Activated CD4-positive, alpha-beta T cell treated with anti-CD3 and anti-CD28 coated beads, Interleukin-2, amount 50 U/mL, for 16 hours (primary cell): ENCODE data around the gene PLD1.
"Not testable (repeated sequence)": the region's sequence is repeated elsewhere in the genome, so short reads cannot be mapped to it uniquely, and the experiment has no call there.

Experiments
- DNase-seq: peaks from one replicate; pipeline ENCODE4 v3.0.0-alpha.2; 2020

The PLD1 gene

DNA sequence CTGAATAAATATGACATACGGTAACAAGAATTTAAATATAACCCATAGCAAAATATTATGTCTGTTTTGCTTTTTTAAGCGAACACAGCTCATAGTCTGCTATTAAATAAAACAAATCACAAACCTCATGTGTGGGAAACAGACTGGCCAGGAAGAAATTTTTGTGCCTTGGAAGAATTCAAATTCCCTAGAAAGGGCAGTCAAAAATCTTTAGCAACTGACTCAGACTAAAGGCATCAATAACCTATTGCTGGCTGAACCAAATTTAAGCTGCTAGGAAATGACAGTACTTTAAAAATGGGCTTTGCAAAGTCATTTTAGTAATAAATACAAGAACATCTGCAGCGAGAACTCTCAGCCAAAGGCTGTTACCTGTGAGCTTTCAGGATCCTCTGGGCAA is 151.4 kb downstream of the PLD1 start:
- DNase-seq = no peak

- no peak for DNase-seq
Observed at GRCh38 chr3:171654809-171655208, 155.5 kb downstream of the PLD1 start.

DNA sequence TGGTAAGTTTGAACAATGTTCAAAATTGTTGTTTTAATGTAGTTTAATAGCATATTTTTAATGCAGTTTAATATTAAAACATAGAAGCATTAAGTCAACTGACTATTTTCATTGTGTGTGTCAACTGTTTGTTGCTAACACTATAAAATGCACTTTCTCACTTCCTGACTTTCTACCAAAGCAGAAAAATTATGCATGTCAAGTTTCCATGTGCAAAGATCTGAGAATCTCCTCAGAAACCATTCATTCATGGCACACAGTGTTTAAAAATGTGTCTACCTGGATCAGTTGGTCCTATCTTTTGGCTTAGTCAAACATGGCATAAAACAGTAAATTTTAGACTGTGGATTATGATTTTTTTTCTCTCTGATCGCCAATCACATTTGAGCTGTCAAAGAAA is 156.0 kb downstream of the PLD1 start:
- no peak for DNase-seq

DNA sequence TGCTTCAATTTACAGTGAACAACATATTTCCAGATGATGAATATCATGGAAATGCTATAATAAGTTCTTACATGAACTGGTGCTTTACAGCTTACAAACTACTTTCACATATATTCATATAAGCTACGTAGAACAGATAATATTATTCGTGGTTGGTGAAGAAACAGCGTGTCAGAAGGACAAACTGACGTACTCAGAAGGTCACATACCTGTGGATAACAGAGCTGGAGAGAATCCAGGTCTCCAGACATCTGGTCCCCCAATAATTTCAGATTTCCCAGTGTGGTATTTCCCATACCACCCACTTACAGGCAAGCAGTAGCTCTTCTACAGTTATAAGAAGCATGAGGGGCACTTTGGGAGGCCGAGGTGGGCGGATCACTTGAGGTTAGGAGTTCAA is 156.6 kb downstream of the PLD1 start:
- DNase-seq = no peak

- DNase-seq = no peak
Observed at GRCh38 chr3:171652932-171653331, 157.4 kb downstream of the PLD1 start.

DNA sequence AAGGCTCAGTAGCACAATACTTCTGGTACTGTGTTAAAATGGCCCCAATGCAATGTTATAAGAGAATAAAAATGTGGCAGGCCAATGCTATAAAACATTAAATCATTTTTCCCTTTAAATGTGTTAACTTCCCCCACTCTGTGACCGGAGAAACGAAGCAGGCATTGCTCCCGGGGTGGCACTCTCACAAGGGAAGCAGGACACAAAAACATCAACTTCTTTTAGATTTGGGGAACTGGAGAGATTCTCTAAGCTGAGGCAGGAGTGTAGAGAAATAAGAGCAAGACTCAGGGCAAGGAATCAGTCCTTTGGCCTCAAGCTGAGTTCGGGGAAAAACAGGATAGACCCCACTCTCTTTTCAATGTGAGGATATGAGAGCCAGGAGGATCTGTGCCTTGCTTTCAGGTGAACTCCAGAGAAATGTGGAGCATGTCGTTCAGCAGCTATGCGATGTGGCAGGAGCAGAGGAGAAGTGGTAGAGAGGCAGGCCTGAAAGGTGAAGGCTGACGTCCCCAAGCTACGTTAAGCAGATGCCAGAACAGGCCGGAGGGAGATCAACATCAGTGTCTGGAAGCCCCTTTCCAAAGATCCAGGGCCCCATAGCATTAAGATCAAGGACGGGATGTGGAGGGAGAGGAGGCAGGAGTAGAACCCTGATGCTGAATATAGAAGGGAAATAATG is 160.2 kb downstream of the PLD1 start:
- no peak for DNase-seq

GRCh38 chr3:171649267-171649666 is 161.0 kb downstream of the PLD1 start:
- no peak for DNase-seq

DNA sequence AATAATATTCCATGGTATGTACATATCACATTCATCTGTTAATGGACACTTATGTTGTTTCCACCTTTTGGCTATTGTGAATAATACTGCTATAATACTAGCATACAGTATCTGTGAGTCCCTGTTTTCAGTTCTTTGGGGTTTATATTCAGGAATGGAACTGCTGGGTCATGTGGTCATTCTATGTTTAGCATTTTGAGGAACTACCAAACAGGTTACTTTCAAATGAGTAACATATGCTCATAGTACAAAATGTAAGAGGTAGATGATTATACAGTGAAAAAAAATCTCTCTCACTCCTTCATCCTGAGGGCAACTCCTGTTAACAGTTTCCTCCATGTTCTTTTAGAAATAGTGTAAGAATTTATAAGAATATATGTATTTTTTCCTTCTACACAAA is 162.2 kb downstream of the PLD1 start:
- DNase-seq = no peak

- peak; percentile 20 for DNase-seq
Observed at GRCh38 chr3:171646357-171647133, 163.7 kb downstream of the PLD1 start.

GRCh38 chr3:171644681-171645080 is 165.6 kb downstream of the PLD1 start:
- no peak for DNase-seq

GRCh38 chr3:171643681-171644080 is 166.6 kb downstream of the PLD1 start:
- no peak for DNase-seq

DNA sequence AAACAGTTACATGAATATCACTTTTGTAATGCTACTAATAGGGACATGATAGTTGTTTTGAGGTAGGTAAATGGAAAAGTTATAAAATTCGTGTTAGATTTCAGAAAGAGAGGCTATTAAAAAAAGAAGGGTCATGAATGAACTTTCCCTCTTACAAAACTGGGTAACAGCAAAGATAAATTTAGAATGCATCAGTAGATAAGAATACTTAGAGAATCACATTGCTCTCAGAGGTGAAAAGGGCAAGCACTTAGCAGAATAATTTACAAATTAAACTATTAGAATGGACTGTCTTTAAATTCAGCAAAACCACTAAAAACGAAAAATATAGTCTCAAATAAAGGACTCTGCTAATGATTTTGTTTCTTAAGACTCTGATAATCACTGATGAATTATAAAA is 167.2 kb downstream of the PLD1 start:
- no peak for DNase-seq

- DNase-seq = no peak
Observed at GRCh38 chr3:171640520-171641412, 169.5 kb downstream of the PLD1 start.

- no peak for DNase-seq
Observed at GRCh38 chr3:171636666-171637065, 173.6 kb downstream of the PLD1 start.

GRCh38 chr3:171632766-171633165 is 177.5 kb downstream of the PLD1 start:
- no peak for DNase-seq

DNA sequence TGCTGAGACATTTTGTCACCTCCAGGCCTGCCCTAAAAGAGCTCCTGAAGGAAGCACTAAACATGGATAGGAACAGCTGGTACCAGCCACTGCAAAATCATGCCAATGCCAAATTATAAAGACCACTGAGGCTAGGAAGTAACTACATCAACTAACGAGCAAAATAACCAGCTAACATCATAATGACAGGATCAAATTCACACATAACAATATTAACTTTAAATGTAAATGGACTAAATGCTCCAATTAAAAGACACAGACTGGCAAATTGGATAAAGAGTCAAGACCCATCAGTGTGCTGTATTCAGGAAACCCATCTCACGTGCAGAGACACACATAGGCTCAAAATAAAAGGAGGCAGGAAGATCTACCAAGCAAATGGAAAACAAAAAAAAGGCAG is 183.5 kb downstream of the PLD1 start:
- not testable (repeated sequence) for DNase-seq

DNA sequence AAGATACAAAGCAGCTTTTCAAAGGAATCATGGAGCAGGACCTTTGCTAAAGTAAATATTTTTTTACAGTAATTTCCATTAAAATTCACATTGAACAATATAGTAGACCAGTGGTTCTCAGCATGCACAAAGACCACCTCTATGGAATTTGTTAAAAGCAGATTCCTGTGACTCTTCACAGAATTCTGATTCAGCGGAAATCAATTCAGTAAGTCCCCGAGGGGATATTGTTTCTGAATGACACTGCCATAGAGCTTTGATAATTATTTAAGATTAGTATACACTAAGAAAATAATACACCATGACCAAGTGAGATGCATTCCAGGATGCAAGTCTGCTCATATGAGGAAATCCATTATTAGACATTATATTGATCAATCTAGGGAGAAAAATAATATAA is 188.2 kb downstream of the PLD1 start:
- DNase-seq = no peak

DNA sequence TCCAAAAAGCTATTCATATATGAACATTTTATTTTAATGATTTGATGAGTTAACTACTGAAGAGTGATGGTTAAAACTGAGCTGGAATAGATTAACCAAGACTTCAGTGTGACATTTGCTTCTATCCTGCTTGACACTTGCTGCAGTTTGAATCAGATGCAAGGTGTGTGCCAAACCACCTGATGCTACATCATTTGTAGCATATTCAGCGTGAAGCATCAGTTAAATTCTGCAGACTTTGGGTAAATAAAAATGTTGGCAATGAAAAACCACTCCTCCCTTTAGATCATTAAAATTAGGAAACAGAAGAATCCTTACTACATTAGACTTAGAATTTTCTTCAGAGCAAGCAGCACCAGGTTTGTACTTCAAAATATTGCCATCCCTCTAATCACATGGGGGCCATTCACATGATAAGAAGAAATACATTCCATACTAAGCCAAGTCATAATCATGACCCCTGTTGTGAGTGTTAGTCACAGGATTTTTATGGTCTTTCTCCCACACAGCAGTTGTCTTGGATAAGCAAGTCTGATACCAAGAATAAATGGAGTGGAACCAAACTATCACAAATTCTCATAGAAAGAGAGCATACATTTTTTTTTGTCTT is 189.4 kb downstream of the PLD1 start:
- DNase-seq = no peak

DNA sequence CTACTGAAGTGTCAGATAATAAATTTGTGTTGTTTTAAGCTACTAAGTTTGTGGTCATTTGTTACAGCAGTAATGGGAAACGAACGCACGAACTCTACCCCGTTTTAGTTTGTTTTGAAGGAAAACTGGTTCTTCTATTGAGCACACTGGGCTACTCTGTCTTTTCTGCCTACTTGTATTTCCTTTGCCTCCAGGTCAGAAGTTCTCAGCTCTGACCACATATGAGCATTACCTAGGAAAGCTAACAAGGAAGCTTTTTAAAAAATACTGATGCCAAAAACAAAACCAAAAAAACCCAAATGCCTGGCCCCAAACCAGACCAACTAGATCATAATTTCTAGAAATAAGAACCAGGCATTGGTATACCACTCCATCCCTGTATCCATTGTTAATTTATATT is 193.5 kb downstream of the PLD1 start:
- no peak for DNase-seq

DNA sequence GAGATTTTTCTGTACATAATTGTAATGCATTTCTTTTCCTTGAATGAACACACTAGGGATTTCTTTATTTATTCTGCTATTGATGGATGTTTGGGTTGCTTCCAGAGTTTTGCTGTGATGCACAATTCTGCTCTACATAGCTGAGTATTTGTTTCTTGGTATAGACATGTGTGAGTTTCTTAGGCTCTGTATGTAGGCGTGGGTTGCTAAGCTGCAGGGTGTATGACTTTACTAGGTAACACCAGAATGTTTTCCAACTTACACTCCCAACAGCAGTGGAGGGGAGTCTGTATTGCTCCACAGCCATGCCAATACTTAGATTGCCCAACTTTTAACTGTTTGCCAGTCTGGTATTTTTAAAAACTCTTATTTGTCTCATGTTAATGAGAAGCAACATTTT is 194.6 kb downstream of the PLD1 start:
- DNase-seq = no peak

- DNase-seq = no peak
Observed at GRCh38 chr3:171615281-171615680, 195.0 kb downstream of the PLD1 start.

GRCh38 chr3:171614318-171614921 is 195.9 kb downstream of the PLD1 start:
- no peak for DNase-seq

- DNase-seq = no peak
Observed at GRCh38 chr3:171607452-171607851, 202.8 kb downstream of the PLD1 start.
